ENCODE measurements around the gene OTOF. TPM values are rescaled to one million over a fixed set of nuclear protein-coding genes. Genes with fewer than 3 reads are reported as not detected.

The OTOF gene
- polyA plus RNA-seq, 1 of the 3 experiments (the other 2 are of a cell fraction) = not detected

GRCh38 chr2:26459991-26460612 lies 17.8 kb downstream of the OTOF start:
- Histone ChIP-seq H4K20me1 (ENCODE audit: insufficient read depth) (no peaks in the 10 kb centered on the region), H3K4me2 (no peak overlapping the region), H3K4me1 (ENCODE audit: control insufficient read depth in 1 of 2, insufficient read depth in 2 of 2, low read depth in 1 of 2, low read length in 1 of 2) (peaks cover 0 to 5% of the 10 kb centered on the region in 2 experiments; a peak in 1 of 4 replicates), H3K79me2 (ENCODE audit: insufficient read depth) (no peaks in the 10 kb centered on the region), H3K9me3 (no peaks in the 10 kb centered on the region), H3K4me3 (ENCODE audit: low read depth in 2 of 2, low read length in 1 of 2) (no peak overlapping the region), H2AFZ (ENCODE audit: low read depth) (no peak overlapping the region), H3K9ac (no peak overlapping the region), H3K27ac (ENCODE audit: low read depth in 2 of 2, low read length in 1 of 2) (no peak overlapping the region), H3K9me2 (no peaks in the 10 kb centered on the region), H3F3A (replicated peaks; ENCODE audit: insufficient read depth) (no peaks in the 10 kb centered on the region), H3K36me3 (replicated peaks in 1 of 2; ENCODE audit: control insufficient read depth in 1 of 2, insufficient read depth in 2 of 2, low read length in 1 of 2) (no peaks in the 10 kb centered on the region), H3K27me3 (ENCODE audit: insufficient read depth) (no peaks in the 10 kb centered on the region)
- ChIA-PET POLR2A (no interaction called here), CTCF (interaction anchor here (0.9 to 1.5 kb wide), 5 partner anchors 11 to 146 kb away, joined by 3 to 5 read pairs (median 3); no protein-coding TSS in a partner anchor)
- 82% methylated on average over 15 of the region's 15 CpGs for WGBS (ENCODE audit: low lambda C conversion rate)
- no peak for DNase-seq
- TF ChIP-seq CHD2 (IDR thresholded peaks at IDR 0.05; ENCODE audit: low read length, partially characterized antibody) = no peak
- TF ChIP-seq RFX5 (IDR thresholded peaks at IDR 0.05; ENCODE audit: low read length) = no peak
- no peak for TF ChIP-seq USF2 (IDR thresholded peaks at IDR 0.05; ENCODE audit: borderline replicate concordance, low read depth, low read length)

GRCh38 chr2:26458365-26459042 lies 19.4 kb downstream of the OTOF start:
- Histone ChIP-seq H3K9me2 (no peaks in the 10 kb centered on the region), H3K4me3 (ENCODE audit: low read depth in 2 of 2, low read length in 1 of 2) (no peak overlapping the region), H3K9ac (no peak overlapping the region), H3K27me3 (ENCODE audit: insufficient read depth) (peaks cover 5% of the 10 kb centered on the region; the same call in 1 of the 2 replicates), H3K79me2 (ENCODE audit: insufficient read depth) (no peaks in the 10 kb centered on the region), H3K4me2 (no peak overlapping the region), H3K9me3 (no peaks in the 10 kb centered on the region), H3K36me3 (replicated peaks in 1 of 2; ENCODE audit: control insufficient read depth in 1 of 2, insufficient read depth in 2 of 2, low read length in 1 of 2) (no peaks in the 10 kb centered on the region), H4K20me1 (ENCODE audit: insufficient read depth) (no peaks in the 10 kb centered on the region), H2AFZ (ENCODE audit: low read depth) (no peak overlapping the region), H3K4me1 (ENCODE audit: control insufficient read depth in 1 of 2, insufficient read depth in 2 of 2, low read depth in 1 of 2, low read length in 1 of 2) (no peaks in the 10 kb centered on the region; a peak in 1 of 4 replicates), H3K27ac (ENCODE audit: low read depth in 2 of 2, low read length in 1 of 2) (no peak overlapping the region), H3F3A (replicated peaks; ENCODE audit: insufficient read depth) (no peaks in the 10 kb centered on the region)
- WGBS (ENCODE audit: low lambda C conversion rate) = 76% methylated on average over 14 of the region's 14 CpGs
- POLR2A ChIA-PET = interaction anchor here (0.7 kb wide), 1 partner anchor 61 kb away, joined by 3 read pairs; no protein-coding TSS in a partner anchor
- TF ChIP-seq POLR2AphosphoS5 (IDR thresholded peaks at IDR 0.05; ENCODE audit: low read depth, low read length) = no peak
- TF ChIP-seq FOXJ3 (CRISPR knock-in tag; IDR thresholded peaks at IDR 0.05) = no peak
- no peak for TF ChIP-seq MEF2A (IDR thresholded peaks at IDR 0.05; ENCODE audit: borderline replicate concordance, low read depth)
- no peak for TF ChIP-seq SMC3 (IDR thresholded peaks at IDR 0.05; ENCODE audit: low read depth, low read length)
- TF ChIP-seq NRF1 (IDR thresholded peaks at IDR 0.05; ENCODE audit: low read depth, low read length) = no peak
- TF ChIP-seq CHD2 (IDR thresholded peaks at IDR 0.05; ENCODE audit: low read length, partially characterized antibody) = no peak
- TF ChIP-seq NFIC (IDR thresholded peaks at IDR 0.05; ENCODE audit: borderline replicate concordance) = no peak
- TF ChIP-seq RFX5 (IDR thresholded peaks at IDR 0.05; ENCODE audit: low read length) = no peak
- no peak for TF ChIP-seq ELF1 (IDR thresholded peaks at IDR 0.05)
- TF ChIP-seq TCF12 (IDR thresholded peaks at IDR 0.05) = no peak
- no peak for TF ChIP-seq GABPA (IDR thresholded peaks at IDR 0.05; ENCODE audit: low read depth)
- no peak for TF ChIP-seq USF1 (IDR thresholded peaks at IDR 0.05; ENCODE audit: borderline replicate concordance, low read depth)
- TF ChIP-seq FOXM1 (IDR thresholded peaks at IDR 0.05; ENCODE audit: low read depth) = no peak
- no peak for TF ChIP-seq FOSL2 (IDR thresholded peaks at IDR 0.05; ENCODE audit: borderline replicate concordance, low read depth)
- no peak for TF ChIP-seq GATA2 (CRISPR knock-in tag; IDR thresholded peaks at IDR 0.05)
- TF ChIP-seq RCOR1 (IDR thresholded peaks at IDR 0.05; ENCODE audit: low read length) = no peak
- TF ChIP-seq MXI1 (IDR thresholded peaks at IDR 0.05; ENCODE audit: low read depth, low read length) = no peak
- TF ChIP-seq RAD21 (IDR thresholded peaks at IDR 0.05; ENCODE audit: low read length) = no peak
- CTCF ChIA-PET = interaction anchor here (0.7 to 2.3 kb wide), 5 partner anchors 10 to 63 kb away, joined by 3 to 7 read pairs (median 4); no protein-coding TSS in a partner anchor
- DNase-seq = no peak

Measured in SK-N-SH (cell line).